Fibroblast of lung (primary cell): ENCODE data around the gene ZC3HAV1L. TPM values are rescaled to one million over a fixed set of nuclear protein-coding genes. Genes with fewer than 3 reads are reported as not detected.
A peak's percentile ranks its signal among the peaks of the same experiment; 100 is the strongest.

ENCODE experiments used
- DNase-seq, 2 donors: peaks; one replicate each; pipeline versions ENCODE4 v3.0.0 to v3.0.0-alpha.2; 2010; ENCODE audit warnings: low read depth in 2 of 2
- H2AFZ ChIP-seq: 2 replicates; pipeline ENCODE4 v1.5.1; 2012; ENCODE audit warnings: low read length, control low read depth, inconsistent platforms
- H3K27ac ChIP-seq: 2 replicates; pipeline ENCODE4 v1.5.1; 2011; ENCODE audit warnings: low read length, control low read depth; ENCODE audit not compliant: insufficient read depth
- H3K27me3 ChIP-seq: 2 replicates; pipeline ENCODE4 v1.5.1; 2011; ENCODE audit warnings: mild to moderate bottlenecking, low read length; ENCODE audit not compliant: control insufficient read depth, insufficient read depth
- H3K36me3 ChIP-seq: 2 replicates; pipeline ENCODE4 v1.5.1; 2011; ENCODE audit warnings: low read length; ENCODE audit not compliant: control insufficient read depth, insufficient read depth
- H3K4me1 ChIP-seq: 2 replicates; pipeline ENCODE4 v1.5.1; 2011; ENCODE audit warnings: low read length; ENCODE audit not compliant: control insufficient read depth, insufficient read depth; ENCODE audit errors: extremely low read depth
- H3K4me2 ChIP-seq: 2 replicates; pipeline ENCODE4 v1.5.1; 2011; ENCODE audit warnings: low read length, control low read depth; ENCODE audit not compliant: insufficient read depth; ENCODE audit errors: extremely low read depth
- H3K4me3 ChIP-seq, 4 experiments: fragments of 200-600 bp in 1 of 4; sonication (generic) in 1 of 4; replicated peaks in 1 of 4; 2 replicates each; pipeline ENCODE4 v1.5.1; 2011 to 2016; ENCODE audit warnings: low read length in 4 of 4, low read depth in 3 of 4, mild to moderate bottlenecking in 3 of 4, control low read depth in 2 of 4, inconsistent platforms in 1 of 4, mixed read lengths in 1 of 4; ENCODE audit not compliant: insufficient read depth in 1 of 4; ENCODE audit errors: control extremely low read depth in 1 of 4
- H3K79me2 ChIP-seq: 2 replicates; pipeline ENCODE4 v1.5.1; 2012; ENCODE audit warnings: mild to moderate bottlenecking, low read length, inconsistent platforms; ENCODE audit not compliant: control insufficient read depth, insufficient read depth
- H3K9ac ChIP-seq: 2 replicates; pipeline ENCODE4 v1.5.1; 2011; ENCODE audit warnings: mild to moderate bottlenecking, low read length, control low read depth; ENCODE audit not compliant: insufficient read depth
- H3K9me3 ChIP-seq: 2 replicates; pipeline ENCODE4 v1.5.1; 2012; ENCODE audit warnings: low read depth, low read length; ENCODE audit not compliant: control insufficient read depth, insufficient read depth
- H4K20me1 ChIP-seq: 2 replicates; pipeline ENCODE4 v1.5.1; 2011; ENCODE audit warnings: low read length; ENCODE audit not compliant: control insufficient read depth, insufficient read depth; ENCODE audit errors: extremely low read depth
- EZH2 ChIP-seq: IDR thresholded peaks from 2 replicates; pipeline ENCODE4 v1.5.1; 2012; ENCODE audit warnings: low read length, control low read depth, mild to moderate bottlenecking; ENCODE audit errors: missing control alignments
- polyA plus RNA-seq, 2 donors: library from polyadenylated mRNA; depleted of rRNA in 1 of 2; stranded (reverse) in 1 of 2; unstranded in 1 of 2; fragments of >200 nt; gene quantifications; 2 replicates each; pipeline ENCODE4 v1.2.1, GENCODE V29; 2011 to 2012; ENCODE audit warnings: missing spikeins in 1 of 2
- total RNA-seq: library from RNA; depleted of rRNA; stranded (reverse); fragments of >200 nt; gene quantifications from 2 replicates; pipeline ENCODE4 v1.2.1, GENCODE V29; 2014
- TF ChIP-seq, protein P1 (sequence below), 2 donors: IDR thresholded peaks in 1 of 2; conservative IDR thresholded peaks in 1 of 2; 1 replicate in 1 of 2; 2 replicates in 1 of 2; pipeline ENCODE4 v1.5.1; 2011 to 2012; ENCODE audit warnings: low read length in 2 of 2, control low read depth in 1 of 2, inconsistent platforms in 1 of 2, low read depth in 1 of 2, mild to moderate bottlenecking in 1 of 2

Gene ZC3HAV1L
- total and polyA plus RNA-seq, 2 donors (not counting 1 experiment from before 2014, with no cell fraction given), result 5.3 to 8.9 TPM

DNA sequence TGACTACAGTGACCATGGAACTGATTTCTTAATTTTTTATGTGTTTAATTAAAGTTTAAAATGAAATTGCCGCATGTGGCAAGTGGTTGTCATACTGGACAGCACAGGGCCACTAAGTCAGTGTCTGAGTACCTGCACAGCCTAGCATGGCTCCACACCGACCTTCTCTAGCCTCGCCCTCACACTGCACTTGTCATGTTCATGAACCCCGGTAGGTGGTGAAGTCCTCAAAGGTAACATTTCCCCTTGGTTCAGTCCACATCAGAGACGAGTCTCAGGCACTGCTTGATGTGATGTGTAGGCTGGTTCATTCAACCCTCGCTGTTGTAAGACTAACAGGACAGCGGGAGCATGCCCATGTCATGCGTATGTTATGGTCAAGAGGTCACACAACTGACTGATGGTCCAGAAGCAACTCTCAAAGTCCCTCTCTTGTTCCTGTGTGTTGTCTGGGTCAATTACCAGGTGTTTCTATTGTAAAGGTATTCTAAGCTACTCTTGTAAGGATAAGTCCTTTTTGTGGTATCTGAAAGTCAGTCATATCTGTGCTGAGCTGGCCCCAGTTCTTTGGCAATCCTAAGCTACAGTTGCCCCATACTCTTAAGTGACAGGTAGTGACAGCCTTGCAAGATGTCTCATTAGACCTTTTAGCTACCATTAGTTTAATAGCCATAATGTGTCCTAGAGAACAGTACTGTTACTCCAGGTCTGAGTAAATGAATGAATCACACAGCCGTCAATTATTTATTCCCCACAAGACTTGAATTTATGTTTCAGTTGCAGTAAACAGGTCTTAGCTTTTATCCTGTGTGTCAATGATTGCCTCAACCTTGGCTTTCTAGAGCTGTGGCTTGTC, 32.9 kb upstream of the ZC3HAV1L start:
- TF ChIP-seq, protein P1, sequence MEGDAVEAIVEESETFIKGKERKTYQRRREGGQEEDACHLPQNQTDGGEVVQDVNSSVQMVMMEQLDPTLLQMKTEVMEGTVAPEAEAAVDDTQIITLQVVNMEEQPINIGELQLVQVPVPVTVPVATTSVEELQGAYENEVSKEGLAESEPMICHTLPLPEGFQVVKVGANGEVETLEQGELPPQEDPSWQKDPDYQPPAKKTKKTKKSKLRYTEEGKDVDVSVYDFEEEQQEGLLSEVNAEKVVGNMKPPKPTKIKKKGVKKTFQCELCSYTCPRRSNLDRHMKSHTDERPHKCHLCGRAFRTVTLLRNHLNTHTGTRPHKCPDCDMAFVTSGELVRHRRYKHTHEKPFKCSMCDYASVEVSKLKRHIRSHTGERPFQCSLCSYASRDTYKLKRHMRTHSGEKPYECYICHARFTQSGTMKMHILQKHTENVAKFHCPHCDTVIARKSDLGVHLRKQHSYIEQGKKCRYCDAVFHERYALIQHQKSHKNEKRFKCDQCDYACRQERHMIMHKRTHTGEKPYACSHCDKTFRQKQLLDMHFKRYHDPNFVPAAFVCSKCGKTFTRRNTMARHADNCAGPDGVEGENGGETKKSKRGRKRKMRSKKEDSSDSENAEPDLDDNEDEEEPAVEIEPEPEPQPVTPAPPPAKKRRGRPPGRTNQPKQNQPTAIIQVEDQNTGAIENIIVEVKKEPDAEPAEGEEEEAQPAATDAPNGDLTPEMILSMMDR (conservative IDR thresholded peaks at IDR 0.05 in 1 of 2, IDR thresholded peaks at IDR 0.05 in 1 of 2; ENCODE audit: low read depth in 1 of 2, low read length in 2 of 2), result no peak

DNA sequence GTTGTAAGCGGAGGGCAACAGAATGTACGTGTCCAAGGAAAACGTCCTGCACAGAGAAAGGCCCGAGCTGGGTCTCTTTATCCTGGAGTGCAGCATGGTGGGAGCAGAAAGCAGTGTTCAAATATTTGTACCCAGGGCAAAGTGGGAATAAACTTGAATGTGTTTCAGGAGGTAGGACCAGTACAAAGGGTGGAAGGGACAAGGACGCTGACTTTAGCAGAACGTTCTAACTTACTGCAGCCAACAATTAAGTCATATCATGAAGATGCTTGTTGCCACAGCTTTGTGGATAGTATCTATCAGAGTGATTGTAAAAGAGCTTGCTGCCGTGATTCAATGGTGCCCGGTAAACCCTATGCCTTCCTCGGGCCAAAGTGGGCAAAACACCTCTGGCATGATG, 30.5 kb upstream of the ZC3HAV1L start:
- H3K79me2 ChIP-seq, result no peaks in the 10 kb centered on the region
- no peak overlapping the region for H3K9ac ChIP-seq
- TF ChIP-seq, protein P1 (conservative IDR thresholded peaks at IDR 0.05 in 1 of 2, IDR thresholded peaks at IDR 0.05 in 1 of 2; ENCODE audit: low read depth in 1 of 2, low read length in 2 of 2), result no peak
- no peak for TF ChIP-seq EZH2
- no peak overlapping the region for H3K4me2 ChIP-seq
- H3K27ac ChIP-seq, result no peak overlapping the region
- no peak overlapping the region for H2AFZ ChIP-seq
- H3K36me3 ChIP-seq, result peaks cover 6% of the 10 kb centered on the region
- H3K4me3 ChIP-seq, result no peak overlapping the region
- no peaks in the 10 kb centered on the region for H4K20me1 ChIP-seq
- DNase-seq, result no peak
- no peaks in the 10 kb centered on the region for H3K4me1 ChIP-seq
- H3K9me3 ChIP-seq, result no peaks in the 10 kb centered on the region
- H3K27me3 ChIP-seq, result no peaks in the 10 kb centered on the region

More for the DNA sequence above, 32.9 kb upstream of the ZC3HAV1L start:
- Histone ChIP-seq H3K4me3 (no peak overlapping the region), H2AFZ (no peak overlapping the region), H3K79me2 (no peaks in the 10 kb centered on the region), H3K4me2 (no peak overlapping the region), H3K9ac (no peak overlapping the region), H3K36me3 (peaks cover 12% of the 10 kb centered on the region), H3K4me1 (no peaks in the 10 kb centered on the region), H4K20me1 (no peaks in the 10 kb centered on the region), H3K27me3 (no peaks in the 10 kb centered on the region), H3K27ac (no peak overlapping the region), H3K9me3 (no peaks in the 10 kb centered on the region)
- no peak for DNase-seq

DNA sequence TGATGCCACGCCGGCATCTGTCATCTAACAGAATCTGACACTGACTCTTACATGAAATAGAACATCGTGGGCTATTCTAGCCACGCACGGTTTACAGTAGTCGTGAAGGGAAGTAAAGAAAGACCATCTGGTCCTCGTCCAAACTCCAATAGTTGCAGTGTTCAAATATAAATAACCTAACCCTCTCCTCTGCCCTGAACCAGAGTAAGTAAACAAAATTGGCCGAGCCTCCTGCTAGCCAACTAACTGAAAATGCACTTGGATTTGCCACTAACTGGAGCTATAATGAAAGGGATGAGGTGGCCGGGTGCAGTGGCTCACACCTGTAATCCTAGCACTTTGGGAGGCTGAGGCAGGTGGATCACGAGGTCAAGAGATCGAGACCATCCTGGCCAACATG, 29.5 kb upstream of the ZC3HAV1L start:
- TF ChIP-seq EZH2, result no peak
- TF ChIP-seq, protein P1 (conservative IDR thresholded peaks at IDR 0.05 in 1 of 2, IDR thresholded peaks at IDR 0.05 in 1 of 2; ENCODE audit: low read depth in 1 of 2, low read length in 2 of 2), result no peak
- no peaks in the 10 kb centered on the region for H3K27me3 ChIP-seq
- peak in 1 of 2 donors; percentile 22 for DNase-seq
- H3K4me3 ChIP-seq, result no peak overlapping the region
- H3K79me2 ChIP-seq, result no peaks in the 10 kb centered on the region
- no peak overlapping the region for H3K4me2 ChIP-seq
- no peak overlapping the region for H2AFZ ChIP-seq
- no peak overlapping the region for H3K9ac ChIP-seq
- H3K27ac ChIP-seq, result no peak overlapping the region
- H4K20me1 ChIP-seq, result no peaks in the 10 kb centered on the region
- H3K36me3 ChIP-seq, result peaks cover 6% of the 10 kb centered on the region
- H3K4me1 ChIP-seq, result no peaks in the 10 kb centered on the region
- no peaks in the 10 kb centered on the region for H3K9me3 ChIP-seq
